CD14-positive monocyte (primary cell): ENCODE measurements around the gene ZNF362. TPM values are rescaled to one million over a fixed set of nuclear protein-coding genes. Genes with fewer than 3 reads are reported as not detected.

ENCODE experiments used
- DNase-seq, 3 donors: peaks; one replicate each; pipeline ENCODE4 v3.0.0-alpha.2; 2011 to 2022
- H2AFZ ChIP-seq: 2 replicates; pipeline ENCODE4 v1.6.0; 2012; ENCODE audit warnings: mild to moderate bottlenecking, low read depth, low read length, inconsistent platforms; ENCODE audit not compliant: insufficient read depth, poor library complexity, severe bottlenecking
- H3K27ac ChIP-seq, 2 donors: 1 replicate in 1 of 2; 2 replicates in 1 of 2; pipeline ENCODE4 v1.5.1; 2012 to 2013; ENCODE audit warnings: low read length in 2 of 2, control low read depth in 1 of 2, inconsistent platforms in 1 of 2, low read depth in 1 of 2, mild to moderate bottlenecking in 1 of 2
- H3K27me3 ChIP-seq, 2 donors: one replicate each; pipeline versions ENCODE4 v1.6.0 to v1.6.1; 2011 to 2013; ENCODE audit warnings: low read length in 2 of 2; ENCODE audit not compliant: control insufficient read depth in 2 of 2, insufficient read depth in 2 of 2
- H3K36me3 ChIP-seq, 2 donors: replicated peaks in 1 of 2; 1 replicate in 1 of 2; 2 replicates in 1 of 2; pipeline versions ENCODE4 v1.5.1 to v1.6.1; 2012 to 2013; ENCODE audit warnings: low read length in 2 of 2, control low read depth in 1 of 2, inconsistent platforms in 1 of 2, mild to moderate bottlenecking in 1 of 2; ENCODE audit not compliant: insufficient read depth in 2 of 2, control insufficient read depth in 1 of 2
- H3K4me1 ChIP-seq, 2 donors: 1 replicate in 1 of 2; 2 replicates in 1 of 2; pipeline versions ENCODE4 v1.5.1 to v1.6.1; 2012 to 2013; ENCODE audit warnings: low read length in 2 of 2, control low read depth in 1 of 2, inconsistent platforms in 1 of 2, mild to moderate bottlenecking in 1 of 2, moderate library complexity in 1 of 2; ENCODE audit not compliant: insufficient read depth in 2 of 2, control insufficient read depth in 1 of 2
- H3K4me2 ChIP-seq: replicated peaks from 2 replicates; pipeline ENCODE3; 2012; ENCODE audit warnings: low read length, moderate library complexity, mild to moderate bottlenecking; ENCODE audit not compliant: poor library complexity, severe bottlenecking; ENCODE audit errors: extremely low read depth
- H3K4me3 ChIP-seq, 3 experiments: fragments of 200-600 bp in 1 of 3; sonication (generic) in 1 of 3; replicated peaks in 1 of 3; 1 replicate in 2 of 3; 2 replicates in 1 of 3; pipeline ENCODE4 v1.5.1; 2011 to 2013; ENCODE audit warnings: low read length in 3 of 3, mild to moderate bottlenecking in 3 of 3, control low read depth in 2 of 3, low read depth in 2 of 3, inconsistent platforms in 1 of 3, moderate library complexity in 1 of 3
- H3K79me2 ChIP-seq: 2 replicates; pipeline ENCODE4 v1.6.0; 2012; ENCODE audit warnings: mild to moderate bottlenecking, control low read depth, inconsistent platforms, low read length, moderate library complexity; ENCODE audit not compliant: insufficient read depth
- H3K9ac ChIP-seq: 2 replicates; pipeline ENCODE4 v1.6.0; 2017; ENCODE audit warnings: low read length, mild to moderate bottlenecking; ENCODE audit not compliant: insufficient read depth, poor library complexity, severe bottlenecking
- H3K9me3 ChIP-seq, 2 donors: replicated peaks in 1 of 2; 1 replicate in 1 of 2; 2 replicates in 1 of 2; pipeline versions ENCODE4 v1.5.1 to v1.6.1; 2012 to 2013; ENCODE audit warnings: low read length in 2 of 2, control low read depth in 1 of 2; ENCODE audit not compliant: control insufficient read depth in 1 of 2, insufficient read depth in 1 of 2
- H4K20me1 ChIP-seq: 2 replicates; pipeline ENCODE4 v1.6.0; 2012; ENCODE audit warnings: mild to moderate bottlenecking, low read length, control low read depth, moderate library complexity; ENCODE audit not compliant: insufficient read depth
- H3K27ac Mint-ChIP-seq, 7 donors: one replicate each; pipeline ENCODE4 v1.8.0; 2020; ENCODE audit warnings: mild to moderate bottlenecking in 7 of 7, mixed read lengths in 7 of 7, moderate library complexity in 6 of 7, inconsistent platforms in 2 of 7
- H3K27me3 Mint-ChIP-seq, 3 donors: one replicate each; pipeline ENCODE4 v1.8.0; 2021 to 2022; ENCODE audit warnings: low read depth in 3 of 3, mild to moderate bottlenecking in 3 of 3, mixed read lengths in 3 of 3, moderate library complexity in 3 of 3, inconsistent platforms in 1 of 3
- H3K36me3 Mint-ChIP-seq, 2 donors: one replicate each; pipeline ENCODE4 v1.8.0; 2020; ENCODE audit warnings: mixed read lengths in 2 of 2, inconsistent platforms in 1 of 2, mild to moderate bottlenecking in 1 of 2
- H3K4me1 Mint-ChIP-seq: one replicate; pipeline ENCODE4 v1.8.0; 2020; ENCODE audit warnings: mild to moderate bottlenecking, mixed read lengths
- H3K4me3 Mint-ChIP-seq, 2 donors: one replicate each; pipeline ENCODE4 v1.8.0; 2020; ENCODE audit warnings: mild to moderate bottlenecking in 2 of 2, mixed read lengths in 2 of 2, moderate library complexity in 1 of 2
- H3K9me3 Mint-ChIP-seq, 7 donors: one replicate each; pipeline ENCODE4 v1.8.0; 2020 to 2022; ENCODE audit warnings: mixed read lengths in 7 of 7, mild to moderate bottlenecking in 6 of 7, moderate library complexity in 6 of 7, inconsistent platforms in 2 of 7
- CTCF ChIP-seq: fragments of 200-600 bp; IDR thresholded peaks from one replicate; pipeline ENCODE4 v1.8.0; 2022; ENCODE audit warnings: antibody characterized with exemption, mild to moderate bottlenecking
- WGBS: methylation state at CpG from one replicate; pipeline ENCODE4 v1.1.5; 2013; ENCODE audit warnings: missing lambda C conversion rate; ENCODE audit not compliant: insufficient coverage; 5-methylcytosine and 5-hydroxymethylcytosine counted together
- intact Hi-C, 2 donors: fragments of 100-400 bp; cut with micrococcal nuclease; formaldehyde crosslinking; loops; one replicate each; pipeline versions ENCODE4 v1.15.0 to v1.15.1; 2023
- polyA plus RNA-seq, 3 donors: library from polyadenylated mRNA; depleted of rRNA in 1 of 3; unstranded in 2 of 3; stranded (reverse) in 1 of 3; fragments of 300-500 nt in 2 of 3; fragments of >200 nt in 1 of 3; fragmentation: Illumina TruSeq in 2 of 3; gene quantifications; 1 replicate in 2 of 3; 2 replicates in 1 of 3; pipeline ENCODE4 v1.2.3, GENCODE V29; 2012 to 2021

Gene ZNF362
- polyA plus RNA-seq, 3 donors, result 11.4 to 18.9 (median 13.5) TPM

- peaks cover 8 to 16% (median 10%) of the 10 kb centered on the region in 3 donors for H3K27me3 Mint-ChIP-seq
- peaks cover 37 to 49% of the 10 kb centered on the region in 2 donors for H3K36me3 Mint-ChIP-seq
- no peak overlapping the region for H3K4me2 ChIP-seq
- no peaks in the 10 kb centered on the region for H3K9me3 ChIP-seq
- H3K4me3 Mint-ChIP-seq, result no peak overlapping the region
- no peak overlapping the region for H3K27ac ChIP-seq
- no peak overlapping the region for H3K4me3 ChIP-seq
- peaks cover 8% of the 10 kb centered on the region for H3K4me1 Mint-ChIP-seq
- intact Hi-C loops, result no loop called here
- H3K27me3 ChIP-seq, result peaks cover 0 to 3% of the 10 kb centered on the region in 2 donors
- peaks cover 41% of the 10 kb centered on the region for H4K20me1 ChIP-seq
- peaks cover 0 to 3% (median 0%) of the 10 kb centered on the region in 7 donors for H3K9me3 Mint-ChIP-seq
- peaks cover 41 to 42% of the 10 kb centered on the region in 2 donors for H3K36me3 ChIP-seq
- peak overlapping the region in 1 of 7 donors; percentile 30 for H3K27ac Mint-ChIP-seq
- DNase-seq, result no peak
- no peak for TF ChIP-seq CTCF
- WGBS, result 82% methylated on average over 2 of the region's 5 CpGs
- H3K9ac ChIP-seq, result no peak overlapping the region
- peaks cover 10% of the 10 kb centered on the region in 2 donors for H3K4me1 ChIP-seq
- H3K79me2 ChIP-seq, result peaks cover 10% of the 10 kb centered on the region
- H2AFZ ChIP-seq, result no peak overlapping the region
Observed at GRCh38 chr1:33321178-33321577, 64.9 kb downstream of the ZNF362 start.

GRCh38 chr1:33322109-33322508 is 65.8 kb downstream of the ZNF362 start:
- peaks cover 19 to 20% of the 10 kb centered on the region in 2 donors for H3K4me1 ChIP-seq
- no peak overlapping the region for H3K27ac ChIP-seq
- peaks cover 0 to 3% of the 10 kb centered on the region in 2 donors for H3K27me3 ChIP-seq
- WGBS, result 98% methylated on average over 5 of the region's 6 CpGs
- Mint-ChIP-seq H3K27ac (peak overlapping the region in 1 of 7 donors; percentile 68), H3K4me3 (no peak overlapping the region), H3K9me3 (peaks cover 0 to 3% (median 0%) of the 10 kb centered on the region in 7 donors), H3K27me3 (peaks cover 5 to 13% (median 7%) of the 10 kb centered on the region in 3 donors), H3K4me1 (peaks cover 17% of the 10 kb centered on the region), H3K36me3 (peaks cover 37 to 49% of the 10 kb centered on the region in 2 donors)
- H3K9me3 ChIP-seq, result no peaks in the 10 kb centered on the region
- peaks cover 41 to 45% of the 10 kb centered on the region in 2 donors for H3K36me3 ChIP-seq
- no peak overlapping the region for H2AFZ ChIP-seq
- intact Hi-C loops, result no loop called here
- DNase-seq, result no peak
- H3K9ac ChIP-seq, result no peak overlapping the region
- no peak overlapping the region for H3K4me3 ChIP-seq
- no peak overlapping the region for H3K4me2 ChIP-seq
- TF ChIP-seq CTCF, result no peak
- H4K20me1 ChIP-seq, result peaks cover 41% of the 10 kb centered on the region
- H3K79me2 ChIP-seq, result peaks cover 12% of the 10 kb centered on the region
